ENCODE measurements around the gene FAF1.
"Not testable (repeated sequence)": the region's sequence is repeated elsewhere in the genome, so short reads cannot be mapped to it uniquely, and the experiment has no call there.

Gene FAF1

DNA sequence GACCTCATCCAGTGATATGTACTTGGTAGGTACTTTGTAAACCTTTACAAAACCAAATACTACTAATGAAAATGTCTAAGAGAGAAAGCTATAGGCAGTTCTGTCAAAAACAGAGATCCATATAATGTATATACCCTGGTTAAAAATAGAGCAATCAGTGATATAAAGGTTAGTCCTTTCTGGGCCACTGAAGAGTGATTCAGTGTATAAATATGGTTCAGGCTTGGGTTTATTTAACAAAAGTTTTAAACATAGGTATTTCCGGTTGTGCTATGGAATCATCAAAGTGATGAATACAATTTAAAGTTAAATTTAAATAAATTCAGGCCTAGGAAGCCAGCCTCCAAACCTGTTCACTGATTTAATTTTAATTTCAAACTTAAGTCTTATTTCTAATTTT lies 428.5 kb downstream of the FAF1 start:
- peak; percentile 1 for DNase-seq

DNA sequence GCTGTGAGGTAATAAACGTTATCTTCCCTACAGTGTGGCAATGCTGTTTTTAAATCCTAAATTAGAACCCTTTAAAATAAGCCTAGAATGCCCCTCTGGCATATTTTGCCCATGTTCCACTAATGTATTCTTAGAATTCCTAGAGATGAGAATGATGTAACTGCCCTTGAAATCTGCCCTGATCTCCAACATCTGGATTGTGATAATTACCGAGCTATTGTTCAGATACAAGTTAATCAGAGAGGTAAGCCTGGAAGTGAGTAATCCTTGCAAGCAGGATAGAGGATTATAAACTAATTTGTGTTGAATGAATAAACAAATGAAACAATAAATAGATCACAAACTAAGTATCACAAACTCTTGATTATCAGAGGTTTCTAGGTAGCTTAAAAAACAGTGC lies 429.0 kb downstream of the FAF1 start:
- peak; percentile 4 for DNase-seq

DNA sequence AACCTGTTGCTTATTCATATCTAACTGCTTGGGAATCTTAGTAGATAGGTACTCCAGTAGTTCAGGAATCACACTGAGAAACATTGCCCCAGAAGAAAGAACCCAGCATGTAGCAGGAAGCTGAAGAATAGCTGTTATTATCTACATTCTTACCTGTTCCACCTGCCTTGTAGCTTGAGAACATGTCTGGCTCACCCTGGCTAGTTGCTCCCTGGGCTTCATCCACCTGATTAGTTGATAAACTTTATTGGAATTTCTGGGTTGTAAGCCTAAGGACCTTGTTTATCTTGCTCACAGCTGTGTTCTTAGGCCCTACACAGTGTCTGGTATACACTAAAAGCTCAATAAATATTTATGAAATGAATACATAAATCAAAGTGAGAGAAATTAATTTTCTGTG lies 430.6 kb downstream of the FAF1 start:
- DNase-seq: no peak

DNA sequence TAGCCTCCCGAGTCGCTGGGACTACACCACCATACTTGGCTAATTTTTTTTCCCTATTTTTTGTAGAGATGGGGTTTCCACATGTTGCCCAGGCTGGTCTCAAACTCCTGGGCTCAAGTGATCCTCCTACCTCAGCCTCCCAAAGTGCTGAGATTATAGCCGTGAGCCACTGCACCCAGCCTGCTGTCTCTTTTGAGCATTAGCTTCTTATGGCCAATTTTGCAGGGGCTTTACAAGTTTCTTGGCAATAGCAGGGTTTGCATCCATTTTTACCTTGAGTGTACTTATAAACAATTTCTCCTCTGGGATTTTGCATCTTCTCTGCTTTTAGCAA lies 432.1 kb downstream of the FAF1 start:
- not testable (repeated sequence) for DNase-seq

DNA sequence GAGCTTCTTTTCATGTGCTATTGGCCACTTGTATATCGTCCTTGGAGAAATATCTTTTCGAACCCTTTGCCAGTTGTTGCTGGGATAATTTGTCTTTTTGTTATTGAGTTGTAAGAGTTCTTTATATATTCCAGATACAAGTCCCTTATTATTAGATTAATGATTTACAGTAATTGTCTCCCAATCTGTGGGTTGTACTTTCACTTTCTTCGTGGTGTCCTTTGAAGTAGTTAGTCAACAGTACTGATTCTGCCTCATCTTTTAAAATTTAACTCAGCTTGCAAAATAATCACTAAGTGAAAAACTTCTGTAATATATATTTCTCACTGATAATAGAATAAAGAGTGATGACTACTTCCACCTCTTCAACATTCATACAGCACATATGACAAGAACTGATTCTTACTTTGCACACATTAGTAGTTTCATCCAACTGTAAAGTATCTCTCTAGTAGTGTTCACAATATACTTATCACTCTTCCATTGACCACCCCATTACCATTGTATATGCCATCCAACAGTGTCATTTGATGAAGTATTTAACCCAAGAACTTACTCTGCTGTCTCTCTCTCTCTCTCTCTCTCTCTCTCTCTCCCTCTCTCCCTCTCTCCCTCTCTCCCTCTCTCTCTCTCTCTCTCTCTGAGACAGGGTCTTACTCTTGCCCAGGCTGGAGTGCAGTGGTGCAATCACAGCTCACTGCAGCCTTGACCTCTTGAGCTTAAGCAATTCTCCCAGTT lies 432.6 kb downstream of the FAF1 start:
- no peak for DNase-seq

DNA sequence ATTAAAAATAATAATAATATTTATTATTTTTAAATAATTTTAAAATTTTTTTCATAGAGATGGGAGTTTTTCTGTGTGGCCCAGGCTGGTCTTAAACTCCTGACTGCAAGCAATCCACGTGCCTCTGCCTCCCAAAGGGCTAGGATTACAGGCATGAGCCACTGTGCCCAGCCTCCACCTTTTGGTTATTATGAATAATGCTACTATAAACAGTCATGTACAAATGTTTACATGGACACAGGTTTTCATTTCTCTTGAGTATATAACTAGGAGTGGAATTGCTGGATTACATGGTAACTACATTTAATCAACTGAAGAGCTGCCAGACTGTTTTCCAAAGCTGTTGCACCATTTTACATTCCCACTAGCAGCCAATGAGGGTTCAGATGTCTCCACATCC lies 433.6 kb downstream of the FAF1 start:
- DNase-seq: no peak

DNA sequence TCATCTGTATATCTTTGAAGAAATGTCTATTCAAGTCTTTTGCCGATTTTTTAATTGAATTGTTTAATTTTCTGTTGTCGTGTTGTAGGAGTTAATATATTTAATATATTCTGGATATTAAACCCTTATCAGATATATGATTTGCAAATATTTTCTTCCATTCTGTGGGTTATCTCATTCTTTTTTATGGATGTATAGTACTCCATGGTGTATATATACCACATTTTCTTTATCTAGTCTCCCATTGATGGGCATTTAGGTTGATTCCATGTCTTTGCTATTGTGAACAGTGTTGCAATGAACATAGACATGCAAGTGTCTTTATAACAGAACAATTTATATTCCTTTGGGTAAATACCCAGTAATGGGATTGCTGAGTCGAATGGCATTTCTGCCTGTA lies 436.5 kb downstream of the FAF1 start:
- no peak for DNase-seq

DNA sequence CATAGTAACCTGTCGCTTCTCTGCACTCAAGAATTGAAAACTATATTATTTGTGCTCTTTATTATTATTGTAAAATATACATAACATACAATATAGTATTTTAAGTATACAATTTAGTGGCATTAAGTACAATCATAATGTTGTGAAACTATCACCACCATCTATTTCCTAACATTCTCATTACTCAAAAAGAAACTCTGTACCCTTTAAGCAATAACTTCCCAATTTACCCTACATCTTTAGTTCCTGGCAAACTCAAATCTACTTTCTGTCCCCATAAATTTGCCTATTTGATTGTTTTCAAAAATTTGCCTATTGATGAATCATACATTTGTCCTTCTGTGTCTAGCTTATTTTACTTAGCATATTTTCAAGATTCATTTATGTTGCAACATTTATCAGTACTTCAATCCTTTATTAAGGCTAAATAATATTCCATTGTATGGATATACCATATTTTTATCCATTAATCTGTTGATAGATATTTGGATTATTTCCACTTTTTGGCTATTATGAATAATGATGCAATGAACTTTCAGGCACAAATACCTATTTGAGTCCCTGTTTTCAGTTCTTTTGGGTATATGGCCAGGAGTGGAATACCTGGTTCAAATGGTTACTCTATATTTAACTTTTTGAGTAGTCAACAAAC lies 437.2 kb downstream of the FAF1 start:
- DNase-seq: no peak

DNA sequence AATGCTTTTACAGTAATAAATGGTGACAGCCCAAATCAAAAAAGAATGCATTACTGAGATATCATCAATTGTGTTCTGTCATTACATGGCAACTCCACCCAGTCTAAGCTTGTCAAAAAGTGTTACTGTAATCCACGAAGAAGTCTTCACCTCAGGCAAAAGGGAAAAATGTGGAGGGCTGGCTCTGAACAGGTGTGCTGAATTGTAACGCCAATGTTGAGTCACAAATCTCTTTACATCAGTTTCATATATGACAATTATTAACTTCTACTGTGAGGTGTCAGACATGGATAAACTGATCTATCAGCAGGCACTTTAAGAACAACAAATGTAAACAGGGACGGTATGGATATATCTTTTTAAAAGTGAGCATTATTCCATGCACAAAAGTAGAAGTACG lies 438.4 kb downstream of the FAF1 start:
- no peak for DNase-seq

DNA sequence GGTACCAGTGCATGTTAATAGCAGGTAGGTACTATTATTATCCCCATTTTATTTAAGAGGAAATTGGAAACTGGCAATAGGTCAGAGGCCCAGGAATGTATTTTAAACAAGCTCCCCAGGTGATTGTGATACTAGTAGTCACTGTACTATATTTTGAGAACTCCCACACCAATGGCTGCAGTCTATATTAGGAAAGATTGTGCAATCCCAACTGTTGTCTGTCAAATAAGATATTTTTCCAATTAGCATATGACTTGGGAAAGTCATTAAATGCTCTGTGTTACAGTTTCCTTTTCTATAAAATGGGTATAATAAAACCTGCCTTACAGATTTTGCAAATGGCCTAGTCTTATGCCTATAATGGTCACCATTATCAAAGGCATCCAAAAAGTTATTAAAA lies 442.6 kb downstream of the FAF1 start:
- DNase-seq: no peak

DNA sequence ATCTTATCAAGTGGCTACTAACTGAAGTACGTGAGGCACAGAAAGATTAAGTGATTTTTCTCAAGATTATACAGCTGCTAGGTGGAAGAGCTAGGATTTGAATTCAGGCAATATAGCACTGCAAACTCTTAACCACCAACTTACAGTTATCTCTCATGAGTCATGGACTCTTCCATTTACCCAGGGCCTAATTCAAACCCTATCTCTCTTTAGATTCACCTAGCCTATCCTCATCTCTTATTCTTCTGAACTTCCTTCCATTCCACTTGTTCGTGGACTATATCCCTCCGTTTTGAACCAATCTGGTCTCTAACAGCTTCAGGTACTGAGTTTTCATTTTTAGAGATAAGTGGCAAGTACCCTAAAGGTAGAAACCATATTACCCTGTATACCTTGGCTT lies 444.0 kb downstream of the FAF1 start:
- DNase-seq: no peak

DNA sequence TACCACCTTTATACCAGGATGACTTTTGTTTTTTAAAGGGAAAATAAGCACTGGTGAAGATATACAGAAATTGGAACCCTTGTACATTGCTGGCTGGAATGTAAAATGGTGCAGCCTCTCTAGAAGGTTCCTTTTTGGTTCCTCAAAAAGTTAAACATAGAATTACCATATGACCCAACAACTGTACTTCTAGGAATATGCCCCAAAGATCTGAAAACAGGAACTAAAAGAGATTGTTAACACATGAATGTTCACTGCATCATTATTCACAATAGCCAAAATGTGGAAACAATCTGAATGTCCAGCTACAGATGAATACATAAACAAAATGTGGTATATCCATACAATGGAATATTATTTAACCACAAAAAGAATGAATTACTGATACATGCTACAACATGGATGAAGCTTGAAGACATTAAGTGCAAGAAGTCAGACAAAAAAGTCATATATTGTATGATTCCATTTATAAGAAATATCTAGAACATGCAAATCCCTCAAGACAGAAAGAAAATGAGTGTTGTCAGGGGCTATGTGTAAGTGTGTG lies 452.0 kb downstream of the FAF1 start:
- no peak for DNase-seq

DNA sequence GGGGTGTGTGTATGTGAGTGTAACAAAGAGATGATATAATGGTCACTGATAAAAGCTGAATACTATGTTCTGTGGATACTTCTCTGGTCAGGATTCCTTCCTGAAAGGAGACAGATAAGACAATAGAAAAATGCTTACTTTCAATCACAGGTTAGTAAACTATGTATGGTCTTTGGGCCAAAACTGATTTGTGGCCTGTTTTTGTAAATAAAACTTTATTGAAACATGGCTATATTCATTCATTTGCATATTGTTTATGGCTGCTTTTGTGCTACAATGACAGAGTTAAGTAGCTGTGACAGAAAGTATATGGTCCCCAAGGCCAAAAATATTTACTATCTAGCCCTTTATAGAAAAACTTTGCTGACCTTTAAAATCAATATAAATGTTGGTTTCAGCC lies 454.6 kb downstream of the FAF1 start:
- no peak for DNase-seq

DNA sequence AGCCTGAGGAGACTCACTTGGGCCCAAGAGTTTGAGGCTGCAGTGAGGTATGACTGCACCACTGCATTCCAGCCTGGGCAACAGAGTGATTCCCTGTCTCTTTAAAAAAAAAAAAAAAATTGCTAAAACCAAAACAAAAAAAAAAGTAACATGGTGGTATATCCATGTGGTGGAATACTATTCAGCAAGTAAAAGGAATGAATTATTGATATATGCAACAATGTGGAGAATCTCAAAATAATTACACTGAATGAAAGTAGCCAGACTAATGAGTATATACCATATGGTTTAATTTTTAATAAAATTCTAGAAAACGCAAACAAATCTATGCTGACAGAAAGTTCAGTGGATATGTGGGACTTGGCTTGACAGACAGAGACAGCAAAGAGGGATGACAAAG lies 456.6 kb downstream of the FAF1 start:
- no peak for DNase-seq

DNA sequence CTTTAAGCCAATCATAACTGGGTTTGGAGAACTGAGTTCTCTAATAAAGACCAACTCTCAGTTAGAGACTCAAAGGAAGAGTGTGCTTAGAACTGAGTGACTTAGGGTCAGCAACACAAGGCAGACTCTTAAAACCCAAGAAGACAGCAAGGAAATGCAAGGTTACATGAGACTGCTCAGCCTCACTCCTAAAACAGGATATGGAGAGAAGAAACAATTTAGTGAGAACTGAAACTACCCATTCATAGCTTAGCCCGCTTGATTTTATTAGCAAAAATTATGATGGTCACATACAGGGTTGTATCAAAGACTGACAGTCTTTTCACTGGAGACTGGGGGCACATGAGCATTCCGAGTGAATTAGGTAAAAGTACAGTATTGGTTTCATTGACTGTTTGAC lies 457.9 kb downstream of the FAF1 start:
- no peak for DNase-seq

DNA sequence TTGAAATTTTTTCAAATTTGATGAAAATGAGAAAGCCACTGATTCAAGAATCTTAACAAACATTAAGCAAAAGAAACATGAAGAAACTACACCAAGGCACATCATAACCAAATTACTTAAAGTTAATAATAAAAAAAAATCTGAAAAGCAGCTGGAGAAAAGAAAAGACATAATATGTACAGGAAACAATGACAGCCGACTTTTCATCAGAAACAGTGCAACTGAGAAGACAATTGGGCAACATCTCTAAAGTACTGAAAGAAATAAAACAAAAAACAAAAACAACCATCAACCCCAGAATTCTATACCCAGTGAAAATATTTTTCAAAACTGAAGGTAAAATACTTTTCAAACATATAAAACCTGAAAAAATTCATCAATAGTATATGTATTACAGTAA lies 463.1 kb downstream of the FAF1 start:
- no peak for DNase-seq

DNA sequence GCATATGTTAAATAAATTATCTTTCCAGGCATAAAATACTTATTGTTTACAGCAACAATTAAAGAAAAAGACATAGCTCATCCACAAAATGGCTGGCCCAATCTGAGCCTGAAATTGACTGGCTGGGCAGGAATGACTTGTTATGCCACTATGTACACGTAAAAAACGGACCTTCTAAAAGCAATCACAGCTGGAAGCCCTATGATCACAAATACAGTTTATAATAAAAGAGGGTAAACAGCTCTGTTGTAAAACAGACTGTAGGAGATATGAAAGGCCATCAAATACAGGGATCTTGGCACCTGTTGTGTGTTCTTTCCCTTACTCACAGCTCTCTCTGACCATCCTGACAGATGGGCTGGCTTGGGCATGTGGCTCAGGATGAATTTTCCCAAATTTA lies 466.4 kb downstream of the FAF1 start:
- no peak for DNase-seq

DNA sequence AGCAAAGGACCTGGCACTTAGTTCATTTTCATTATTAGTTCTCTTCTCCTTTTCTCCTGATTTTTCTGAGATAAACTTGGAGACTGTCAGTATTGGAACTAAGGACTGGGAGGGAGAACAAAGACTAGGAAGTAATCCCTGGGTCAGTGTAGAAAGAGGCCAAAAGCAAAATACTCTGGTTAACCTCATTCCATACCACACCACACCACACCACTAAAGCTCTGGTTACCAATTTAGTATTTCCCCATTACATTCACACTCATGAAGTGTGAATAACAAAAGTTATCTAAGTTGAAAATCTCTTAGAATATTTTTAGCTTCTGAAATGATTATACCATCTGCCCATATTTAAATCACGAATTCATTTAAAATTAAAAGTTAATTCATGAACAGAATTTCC lies 467.9 kb downstream of the FAF1 start:
- DNase-seq: no peak

DNA sequence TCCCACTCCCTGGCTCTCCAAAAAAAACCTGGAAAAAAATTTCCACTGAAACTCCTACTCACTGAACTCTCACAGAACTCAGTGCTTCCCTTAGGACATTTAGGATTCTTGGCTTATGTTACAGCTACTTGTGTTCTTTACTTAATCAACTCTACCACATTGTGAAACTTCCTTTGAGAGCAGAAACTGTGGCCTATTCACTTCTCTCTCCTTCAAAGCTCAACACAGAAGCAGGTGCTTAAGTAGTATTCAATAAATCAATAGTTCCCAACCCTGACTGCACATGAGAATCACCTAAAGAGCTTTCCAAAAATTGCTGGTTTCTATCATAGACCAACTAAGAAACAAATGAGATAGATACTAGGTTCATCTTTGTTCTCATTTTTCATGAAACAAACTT lies 468.9 kb downstream of the FAF1 start:
- DNase-seq: no peak

DNA sequence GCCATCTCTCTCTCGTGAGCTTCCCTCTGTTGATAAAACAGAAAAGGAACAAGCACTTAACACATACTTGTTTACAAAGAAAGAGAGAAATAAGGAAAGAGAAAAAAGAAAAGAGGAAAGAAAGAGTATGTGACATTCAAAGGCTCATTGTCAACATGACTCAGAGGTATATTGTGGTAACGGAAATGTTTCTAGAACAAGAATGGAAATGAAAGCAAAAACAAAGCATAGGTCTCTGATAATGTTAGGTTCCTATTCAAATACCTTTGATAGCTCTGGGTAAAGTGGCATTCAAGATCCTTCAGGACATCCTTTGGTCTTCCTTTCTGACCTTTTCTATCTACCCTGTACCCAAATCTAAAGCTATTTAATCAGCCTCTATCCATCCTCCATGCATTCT lies 469.4 kb downstream of the FAF1 start:
- no peak for DNase-seq

DNA sequence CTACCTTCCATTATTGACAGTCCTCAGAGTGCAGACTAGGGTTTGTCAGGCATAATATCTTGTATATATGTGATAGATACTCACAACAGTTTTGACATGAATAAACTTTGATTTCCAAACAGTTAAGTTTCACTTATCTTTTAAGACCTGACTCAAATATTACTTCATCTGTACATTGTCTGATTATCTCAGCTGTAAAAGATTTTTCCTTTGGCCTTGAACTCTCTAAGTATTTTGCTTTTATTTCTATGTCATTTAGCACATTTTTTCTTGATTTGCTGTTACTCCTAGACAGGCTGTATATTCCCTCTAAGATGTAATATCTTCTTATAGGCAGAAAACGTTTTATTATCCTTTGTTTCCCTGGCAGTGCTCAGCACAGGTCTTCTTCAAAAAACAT lies 471.2 kb downstream of the FAF1 start:
- DNase-seq: no peak

DNA sequence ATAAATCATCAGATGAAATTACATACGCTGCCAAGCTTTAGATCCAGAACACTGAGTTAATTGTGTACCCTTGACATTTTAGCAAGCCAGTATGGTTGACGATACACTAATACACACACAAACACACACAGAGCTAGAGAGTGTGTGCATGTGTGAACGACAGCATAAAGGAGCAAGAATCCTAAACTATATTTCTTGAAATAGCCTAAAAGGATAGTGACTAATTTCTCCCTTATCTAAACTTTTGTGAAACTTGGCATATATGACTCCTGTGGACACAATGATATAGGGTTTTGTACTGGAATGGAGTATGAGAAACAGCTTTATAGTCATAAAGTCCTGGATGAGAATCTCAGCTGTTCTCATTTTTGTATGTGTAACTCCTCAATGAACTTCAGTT lies 471.7 kb downstream of the FAF1 start:
- peak; percentile 3 for DNase-seq

DNA sequence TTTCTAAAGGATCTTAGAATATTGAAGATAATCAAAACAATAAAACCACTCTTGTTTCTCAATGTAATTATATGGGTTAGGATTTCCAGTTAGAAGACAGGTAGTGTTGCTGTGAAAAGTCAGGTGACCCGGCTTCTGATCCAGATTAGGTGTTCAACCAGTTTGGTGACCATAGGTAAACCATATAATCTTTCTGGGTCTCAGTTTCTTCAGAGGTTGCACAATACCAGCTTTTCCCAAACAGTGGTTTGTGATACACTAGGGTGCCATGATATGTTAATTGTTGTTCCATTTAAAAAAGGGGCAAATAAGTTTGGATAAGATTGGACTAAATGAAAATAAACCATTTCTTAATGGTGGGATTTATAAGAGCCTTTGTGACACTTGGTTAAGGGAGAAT lies 472.3 kb downstream of the FAF1 start:
- DNase-seq: no peak

DNA sequence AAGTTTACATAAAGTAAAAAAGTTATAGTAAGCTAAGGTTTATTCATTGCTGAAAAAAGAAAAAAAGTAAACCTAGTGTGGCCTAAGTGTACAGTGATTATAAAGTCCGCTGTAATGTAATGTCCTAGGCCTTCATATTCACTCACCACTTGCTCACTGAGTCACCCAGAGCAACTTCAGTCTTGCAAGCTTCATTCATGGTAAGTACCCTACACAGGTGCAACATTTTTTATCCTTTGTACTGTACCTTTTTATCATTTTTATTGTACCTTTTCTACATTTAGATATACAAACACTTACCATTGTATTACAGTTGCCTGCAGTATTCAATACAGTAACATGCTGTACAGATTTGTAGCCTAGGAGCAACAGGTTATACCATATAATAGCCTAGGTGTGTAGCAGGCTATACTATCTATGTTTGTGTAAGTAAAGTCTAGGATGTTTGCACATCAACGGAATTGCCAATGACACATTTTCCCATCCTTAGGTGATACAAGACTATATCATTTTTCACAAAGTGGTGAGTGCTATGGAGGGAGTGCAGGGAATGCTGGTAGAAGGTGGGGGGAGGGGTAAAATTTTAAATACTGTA lies 478.8 kb downstream of the FAF1 start:
- DNase-seq: no peak

All from fibroblast of skin of abdomen (primary cell).